Measurements from ENCODE around the gene ELL3. TPM values are rescaled to one million over a fixed set of nuclear protein-coding genes. Genes with fewer than 3 reads are reported as not detected.
A peak's percentile ranks its signal among the peaks of the same experiment; 100 is the strongest.

The ELL3 gene
- total and polyA plus RNA-seq, 10 of the 15 experiments (the other 5 are each of a cell fraction or from before 2014, with no cell fraction given): 12.9 to 30.3 (median 20.2) TPM

GRCh38 chr15:43824302-43825246 lies 47.8 kb upstream of the ELL3 start, which contains the start of gene MFAP1 (continued):
- TF ChIP-seq SKIL (IDR thresholded peaks at IDR 0.05; ENCODE audit: low read depth, poor library complexity, severe bottlenecking): peak; percentile 43
- TF ChIP-seq ZNF207 (IDR thresholded peaks at IDR 0.05; ENCODE audit: borderline replicate concordance): peak; percentile 62; the same call in 1 of the 2 replicates
- 0 out of 2 replicates have a peak, but pooled peaks have one; percentile 17 for TF ChIP-seq EED (IDR thresholded peaks at IDR 0.05; ENCODE audit: low read depth)
- TF ChIP-seq TCF3 (IDR thresholded peaks at IDR 0.05; ENCODE audit: borderline replicate concordance, insufficient read depth, low read depth, low read length): peak; percentile 47; the same call in 1 of the 2 replicates
- peak; percentile 97 for TF ChIP-seq POLR2A (IDR thresholded peaks at IDR 0.05; ENCODE audit: low read depth, low read length)
- TF ChIP-seq SREBF1 (IDR thresholded peaks at IDR 0.05; ENCODE audit: low read length): no peak
- TF ChIP-seq CHD4 (IDR thresholded peaks at IDR 0.05): no peak
- peak; percentile 83 for TF ChIP-seq IKZF1 (conservative IDR thresholded peaks at IDR 0.05)
- TF ChIP-seq SMARCA5 (IDR thresholded peaks at IDR 0.05): no peak
- TF ChIP-seq SMAD1 (IDR thresholded peaks at IDR 0.05; ENCODE audit: low read depth, partially characterized antibody): peak; percentile 86
- TF ChIP-seq HCFC1 (IDR thresholded peaks at IDR 0.05; ENCODE audit: low read length): peak; percentile 55
- TF ChIP-seq RELB (IDR thresholded peaks at IDR 0.05; ENCODE audit: low read depth): peak; percentile 87
- TF ChIP-seq SP1 (IDR thresholded peaks at IDR 0.05; ENCODE audit: low read depth, low read length): peak; percentile 28
- TF ChIP-seq MXI1 (IDR thresholded peaks at IDR 0.05; ENCODE audit: low read depth, low read length): peak; percentile 73; the same call in 1 of the 2 replicates
- no peak for TF ChIP-seq RAD51 (IDR thresholded peaks at IDR 0.05)
- 0 out of 2 replicates have a peak, but pooled peaks have one; percentile 45 for TF ChIP-seq PKNOX1 (IDR thresholded peaks at IDR 0.05)
- TF ChIP-seq ZBTB11 (CRISPR knock-in tag; IDR thresholded peaks at IDR 0.05): no peak
- no peak for TF ChIP-seq NR2C1 (IDR thresholded peaks at IDR 0.05)

All from GM12878 (cell line).